Cortex of kidney (tissue), 1 donor: Measurements from ENCODE around the gene DUS3L.
"Not testable (repeated sequence)": the region's sequence is repeated elsewhere in the genome, so short reads cannot be mapped to it uniquely, and the experiment has no call there.

Experiments used
- DNase-seq: peaks from one replicate; lab custom pipeline; 2025; lab: John Stamatoyannopoulos, UW

DUS3L gene

DNA sequence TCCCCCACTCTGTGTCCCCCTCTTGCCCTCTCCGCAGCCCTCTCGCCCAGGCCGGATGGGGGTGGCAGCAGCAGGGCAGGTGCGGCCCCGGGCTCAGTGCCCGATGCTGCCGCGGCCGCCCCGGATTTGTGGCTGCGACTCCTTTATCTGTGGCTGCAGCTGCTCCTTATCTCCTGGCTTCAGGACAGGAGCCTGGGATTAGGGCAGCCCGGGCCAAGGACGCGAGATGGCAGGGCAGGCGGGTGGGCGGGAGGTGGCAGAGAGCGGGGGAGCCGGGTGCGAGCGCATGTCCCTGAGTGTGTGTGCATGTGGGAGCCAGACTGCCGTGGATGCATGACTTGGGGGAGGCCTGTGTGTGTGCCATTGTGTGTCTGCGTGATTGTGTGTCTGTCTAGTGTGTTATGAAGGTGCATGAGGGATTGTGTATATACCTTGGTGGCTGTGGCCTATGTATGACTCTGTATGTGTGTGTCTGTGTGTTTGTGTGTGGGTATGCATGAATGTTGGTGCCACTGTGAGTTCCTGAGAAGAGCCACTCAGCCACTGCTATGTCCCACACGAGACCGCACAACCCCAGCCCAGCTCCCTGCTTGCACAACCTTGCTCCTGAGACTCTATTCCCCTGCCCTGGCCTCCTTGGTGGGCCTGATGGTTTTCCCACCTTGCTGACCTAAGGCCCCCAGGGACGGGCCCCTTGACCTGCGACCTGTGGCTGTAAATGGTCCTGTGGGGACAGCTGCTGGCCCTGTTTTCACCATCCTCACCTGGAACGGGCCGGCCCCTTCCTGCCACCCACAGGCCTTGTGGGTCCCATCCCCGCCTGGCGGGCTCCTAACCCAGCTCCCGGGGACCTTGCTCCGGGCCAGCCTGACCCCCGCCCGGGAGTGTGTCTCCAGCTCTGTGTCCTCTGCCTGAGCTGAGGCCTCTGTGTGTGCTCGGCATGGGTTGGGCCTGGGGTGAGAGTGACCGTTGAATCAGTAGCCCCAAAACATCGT is 8.6 kb upstream of the DUS3L start:
- no peak for DNase-seq

DNA sequence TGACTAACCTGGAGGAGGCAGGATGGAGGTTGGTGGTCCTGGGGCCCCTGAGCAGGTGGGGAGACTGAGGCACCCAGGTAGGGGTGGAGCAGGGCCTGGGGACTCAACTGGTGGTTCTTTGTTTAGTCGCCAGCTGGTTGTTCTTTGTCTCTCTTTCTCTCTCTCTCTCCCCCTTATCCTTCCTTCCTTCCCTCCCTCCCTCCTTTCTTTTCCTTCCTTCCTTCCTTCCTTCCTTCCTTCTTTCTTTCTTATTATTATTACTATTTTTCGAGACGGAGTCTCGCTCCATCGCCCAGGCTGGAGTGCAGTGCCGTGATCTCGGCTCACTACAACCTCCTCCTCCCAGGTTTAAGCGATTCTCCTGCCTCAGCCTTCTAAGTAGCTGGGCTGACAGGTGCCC is 7.3 kb upstream of the DUS3L start:
- DNase-seq: no peak

DNA sequence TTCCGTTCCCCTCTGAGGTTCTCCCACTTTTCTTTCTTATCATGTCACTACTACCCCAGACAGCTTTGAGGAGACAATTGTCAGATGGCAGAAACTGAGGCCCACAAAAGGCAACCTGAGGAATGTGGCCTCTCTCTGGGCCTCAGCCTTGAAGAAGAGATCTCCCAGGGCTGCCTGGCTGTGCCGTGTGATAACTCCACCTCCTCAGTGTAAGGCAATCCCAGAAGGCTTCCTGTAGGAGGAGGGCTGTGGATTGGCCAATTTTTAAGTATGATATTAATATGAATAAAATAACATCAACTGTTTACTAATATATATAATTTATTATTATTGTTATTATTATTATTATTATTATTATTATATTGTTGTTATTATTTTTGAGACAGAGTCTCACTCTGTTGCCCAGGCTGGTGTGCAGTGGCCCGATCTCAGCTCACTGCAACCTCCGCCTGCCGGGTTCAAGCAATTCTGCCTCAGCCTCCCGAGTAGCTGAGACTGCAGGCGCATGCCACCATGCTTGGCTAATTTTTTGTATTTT is 4.5 kb upstream of the DUS3L start:
- DNase-seq: no peak

DNA sequence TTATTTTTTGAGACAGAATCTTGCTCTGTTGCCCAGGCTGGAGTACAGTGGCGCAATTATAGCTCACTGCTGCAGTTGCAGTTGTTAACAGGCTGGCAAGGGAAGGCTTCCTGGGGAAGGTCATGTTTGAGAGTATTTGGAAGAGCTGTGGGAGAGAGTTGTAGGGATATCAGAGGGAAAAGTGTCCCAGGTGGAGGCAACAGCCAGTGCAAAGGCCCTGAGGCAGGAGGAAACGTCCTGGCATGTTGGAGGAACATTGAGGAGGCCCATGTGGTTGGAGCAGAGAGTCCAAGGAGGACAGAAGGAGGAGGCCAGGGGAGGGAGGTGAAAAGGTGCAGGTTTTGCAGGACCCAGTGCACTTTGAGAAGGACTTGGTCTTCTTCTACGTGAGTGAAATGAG is 2.2 kb upstream of the DUS3L start:
- no peak for DNase-seq

DNA sequence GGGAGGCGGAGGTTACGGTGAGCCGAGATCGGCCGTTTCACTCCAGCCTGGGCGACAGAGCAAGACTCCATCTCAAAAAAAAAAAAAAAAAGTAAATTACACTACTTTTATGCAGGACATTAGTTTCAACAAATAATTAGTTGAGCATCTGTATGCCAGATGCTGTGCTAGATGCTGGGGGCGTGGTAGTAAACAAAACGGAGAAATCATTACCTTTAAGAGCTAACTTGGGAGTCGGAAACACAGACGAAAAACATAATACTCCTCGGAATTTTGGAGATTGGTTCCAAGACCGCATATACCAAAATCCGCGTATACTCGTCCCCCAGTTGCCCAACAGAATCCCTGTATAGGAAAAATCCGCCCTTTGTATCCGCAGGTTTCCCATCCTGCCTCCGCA is 1.3 kb upstream of the DUS3L start:
- no peak for DNase-seq

DNA sequence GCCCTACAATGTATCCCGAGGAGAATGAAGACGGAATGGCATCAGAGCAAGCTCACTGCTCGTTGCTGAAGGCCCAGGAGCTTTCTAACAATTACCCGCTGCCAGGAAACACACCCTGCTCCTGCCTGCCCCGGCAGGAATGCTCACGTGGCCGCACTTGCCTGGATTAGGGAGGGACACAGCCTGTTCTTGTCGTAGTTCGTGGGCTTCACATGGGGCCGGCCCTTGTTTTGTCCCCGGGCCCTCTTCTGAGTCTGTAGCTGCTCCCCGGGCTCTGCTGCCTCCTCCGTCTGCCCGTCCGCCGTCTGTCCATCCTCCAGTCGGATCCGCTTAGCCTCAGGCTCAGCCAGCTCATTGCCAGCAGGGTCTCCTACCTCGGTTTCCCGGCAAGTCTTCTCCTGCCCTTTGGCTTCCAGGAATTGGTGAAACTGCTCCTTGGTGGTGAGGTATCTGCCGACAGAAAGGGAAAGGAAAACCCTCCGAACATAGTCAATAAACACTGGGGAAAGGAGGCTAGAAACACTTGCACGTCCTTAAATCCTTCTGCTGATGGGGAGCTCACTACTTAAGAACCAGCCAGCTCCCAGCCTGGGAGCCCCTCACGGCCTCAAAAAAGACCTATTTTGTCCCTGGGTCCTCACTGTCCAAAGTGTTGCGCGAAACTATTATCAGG is 941 bp downstream of the DUS3L start:
- DNase-seq: no peak

DNA sequence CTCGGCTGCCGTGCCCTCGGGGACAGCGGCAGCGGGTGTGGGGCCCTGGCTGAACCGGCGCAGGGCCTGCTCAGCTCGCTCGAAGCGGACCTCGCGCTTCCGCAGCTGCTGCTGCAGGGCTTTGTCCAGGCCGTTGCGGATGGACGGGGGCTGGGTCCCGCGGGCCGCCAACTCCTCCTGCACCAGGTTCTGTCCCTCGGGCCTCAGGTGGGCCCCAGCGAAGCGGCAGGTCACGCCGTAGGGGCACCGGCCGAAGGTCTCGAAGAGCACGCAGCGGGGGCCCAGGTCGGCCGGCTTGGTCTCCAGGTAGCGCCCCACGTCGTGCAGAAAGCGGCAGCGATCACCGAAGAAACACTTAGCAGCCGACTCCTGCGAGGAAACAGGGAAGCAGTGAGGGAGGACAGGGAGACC is 1.6 kb downstream of the DUS3L start:
- DNase-seq: no peak

DNA sequence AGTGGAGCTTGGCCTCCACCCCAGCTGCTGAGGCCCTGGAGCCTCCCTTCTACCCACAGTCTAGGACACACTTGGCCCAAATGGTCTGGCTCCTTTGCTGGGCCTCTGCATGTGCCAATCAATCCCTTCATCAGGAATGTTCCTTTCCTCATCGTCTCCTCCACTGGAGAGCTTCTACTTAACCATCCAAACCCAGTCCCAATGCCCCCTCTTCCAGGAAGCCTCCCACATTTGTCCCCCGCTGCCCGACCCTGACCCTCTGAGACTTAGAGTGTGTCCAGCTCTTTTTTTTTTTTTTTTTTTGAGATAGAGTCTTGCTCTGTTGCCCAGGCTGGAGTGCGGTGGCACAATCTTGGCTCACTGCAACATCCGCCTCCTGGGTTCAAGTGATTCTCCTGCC is 2.5 kb downstream of the DUS3L start:
- no peak for DNase-seq

DNA sequence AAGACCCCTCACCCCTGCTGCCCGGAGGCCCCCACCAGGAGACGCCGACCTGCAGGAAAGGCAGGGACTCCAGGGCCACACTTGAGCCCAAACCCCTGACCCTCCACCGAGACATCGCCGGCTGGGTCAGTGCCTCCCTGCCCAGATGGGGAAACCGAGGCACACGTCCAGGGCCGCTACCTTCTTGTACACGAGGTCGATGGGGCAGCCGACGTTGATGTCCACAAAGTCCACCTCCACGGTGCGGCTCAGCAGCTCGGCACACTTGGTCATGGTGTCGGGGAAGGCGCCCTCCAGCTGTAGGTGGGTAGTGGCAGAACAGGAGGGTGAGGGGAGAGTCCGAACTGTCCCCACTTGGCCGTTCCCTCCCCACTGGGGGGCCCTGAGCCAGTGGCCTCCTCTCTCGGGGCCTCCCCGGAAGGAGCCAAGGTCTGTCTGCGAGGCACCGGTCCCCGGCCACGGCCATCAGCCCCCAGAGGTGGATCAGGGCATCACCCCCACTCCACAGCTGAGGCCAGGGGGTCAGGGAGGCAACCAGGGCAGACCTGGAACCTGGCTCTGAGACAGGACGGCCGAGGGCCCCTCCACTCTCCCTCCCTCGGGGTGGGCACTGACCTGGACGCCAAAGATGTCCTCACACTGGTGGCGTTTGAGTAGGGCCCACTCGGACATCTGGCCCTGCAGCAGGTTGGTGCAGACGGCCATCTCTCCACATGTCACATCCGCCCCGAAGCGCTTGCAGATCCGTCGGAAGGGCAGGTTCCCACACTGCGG is 3.4 kb downstream of the DUS3L start:
- no peak for DNase-seq

DNA sequence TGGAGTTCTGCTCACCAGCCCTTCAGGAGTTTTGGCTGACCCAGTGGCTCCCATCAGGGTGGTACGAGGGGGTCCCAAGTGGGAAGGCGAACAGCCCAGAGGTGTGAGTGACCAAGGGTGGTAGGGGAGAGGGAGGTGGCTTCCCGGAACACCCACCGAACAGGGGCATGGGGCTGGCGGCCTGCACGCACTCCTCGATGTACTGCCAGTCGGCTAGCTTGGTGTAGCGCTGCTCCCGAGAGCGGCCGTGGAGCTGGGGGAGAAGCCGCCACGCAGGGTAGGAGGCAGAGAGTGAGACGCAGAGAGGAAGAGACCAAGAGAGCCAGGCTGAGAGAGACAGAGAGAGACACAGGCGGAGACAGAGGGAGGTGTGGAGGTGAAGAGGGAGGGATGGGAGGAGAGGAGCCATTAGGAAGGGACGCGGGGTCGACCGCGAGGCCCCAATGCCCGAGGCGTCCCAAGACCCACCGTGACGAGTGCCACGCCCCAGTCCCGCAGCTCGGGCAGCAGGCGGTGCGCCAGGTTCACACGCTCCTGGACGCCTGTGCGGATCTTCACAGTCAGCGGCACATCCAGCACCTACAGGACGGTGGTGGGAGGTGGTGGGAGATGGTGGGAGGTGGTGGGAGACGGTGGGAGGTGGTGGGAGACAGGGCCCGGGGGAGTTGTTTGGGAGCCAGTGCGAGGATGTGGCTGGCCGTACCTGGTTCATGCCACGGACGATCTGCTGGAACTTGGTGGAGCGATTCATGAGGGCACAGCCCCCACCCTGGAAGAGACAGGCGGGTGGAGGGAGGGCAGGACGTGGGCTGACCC is 4.2 kb downstream of the DUS3L start:
- DNase-seq: no peak

DNA sequence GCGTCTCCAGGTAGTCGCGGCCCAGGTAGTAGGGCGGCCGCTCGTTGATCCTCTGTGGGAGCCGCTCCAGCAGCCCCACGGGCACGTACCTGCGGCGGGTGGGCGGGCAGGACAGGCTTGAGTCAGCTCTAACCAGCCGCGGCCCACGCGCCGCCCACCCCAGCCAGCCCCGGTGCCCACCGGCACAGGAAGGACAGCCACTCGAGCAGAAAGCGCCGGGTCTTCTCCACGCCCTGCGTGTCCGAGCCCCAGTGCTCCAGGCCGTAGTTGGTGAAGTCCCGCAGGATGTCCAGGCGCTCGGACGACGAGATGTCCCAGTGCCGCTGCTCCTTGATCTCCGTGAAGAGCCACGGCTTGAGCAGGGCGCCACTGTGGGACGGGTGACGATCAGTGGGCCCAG is 5.5 kb downstream of the DUS3L start:
- no peak for DNase-seq

DNA sequence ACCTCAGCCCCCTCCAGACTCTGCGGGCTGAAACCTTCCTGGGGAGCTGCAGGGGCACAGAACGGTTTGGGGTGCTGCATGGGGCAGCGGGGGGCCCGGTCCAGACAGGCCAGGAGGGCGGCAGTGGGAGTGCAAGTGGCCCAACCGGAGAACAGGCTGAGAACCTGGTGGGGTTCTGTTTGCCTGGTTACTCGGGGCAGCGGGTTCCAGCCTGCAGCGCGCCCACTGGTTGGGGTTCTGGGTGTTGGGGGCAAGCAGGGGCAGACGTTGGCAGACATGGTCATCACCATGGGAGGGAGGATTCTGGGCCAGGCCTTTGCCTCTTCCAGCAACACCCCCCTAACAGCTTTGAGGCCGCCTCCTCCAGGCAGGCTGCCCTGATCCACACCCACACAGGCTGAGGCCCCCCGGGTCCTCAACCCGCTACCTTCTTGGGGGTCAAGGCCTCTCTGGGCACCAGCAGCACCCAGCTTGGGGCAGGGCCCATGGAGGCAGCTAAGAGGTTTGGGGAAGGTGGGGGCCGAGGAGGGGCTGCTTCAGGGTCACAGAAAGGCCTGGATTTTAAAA is 6.3 kb downstream of the DUS3L start, which contains the start of gene PRR22:
Gene PRR22 (minus strand): TSS at position 166 of the 567 bp plus-strand sequence. CDS start 86 bp downstream, at position 80.
- no peak for DNase-seq

DNA sequence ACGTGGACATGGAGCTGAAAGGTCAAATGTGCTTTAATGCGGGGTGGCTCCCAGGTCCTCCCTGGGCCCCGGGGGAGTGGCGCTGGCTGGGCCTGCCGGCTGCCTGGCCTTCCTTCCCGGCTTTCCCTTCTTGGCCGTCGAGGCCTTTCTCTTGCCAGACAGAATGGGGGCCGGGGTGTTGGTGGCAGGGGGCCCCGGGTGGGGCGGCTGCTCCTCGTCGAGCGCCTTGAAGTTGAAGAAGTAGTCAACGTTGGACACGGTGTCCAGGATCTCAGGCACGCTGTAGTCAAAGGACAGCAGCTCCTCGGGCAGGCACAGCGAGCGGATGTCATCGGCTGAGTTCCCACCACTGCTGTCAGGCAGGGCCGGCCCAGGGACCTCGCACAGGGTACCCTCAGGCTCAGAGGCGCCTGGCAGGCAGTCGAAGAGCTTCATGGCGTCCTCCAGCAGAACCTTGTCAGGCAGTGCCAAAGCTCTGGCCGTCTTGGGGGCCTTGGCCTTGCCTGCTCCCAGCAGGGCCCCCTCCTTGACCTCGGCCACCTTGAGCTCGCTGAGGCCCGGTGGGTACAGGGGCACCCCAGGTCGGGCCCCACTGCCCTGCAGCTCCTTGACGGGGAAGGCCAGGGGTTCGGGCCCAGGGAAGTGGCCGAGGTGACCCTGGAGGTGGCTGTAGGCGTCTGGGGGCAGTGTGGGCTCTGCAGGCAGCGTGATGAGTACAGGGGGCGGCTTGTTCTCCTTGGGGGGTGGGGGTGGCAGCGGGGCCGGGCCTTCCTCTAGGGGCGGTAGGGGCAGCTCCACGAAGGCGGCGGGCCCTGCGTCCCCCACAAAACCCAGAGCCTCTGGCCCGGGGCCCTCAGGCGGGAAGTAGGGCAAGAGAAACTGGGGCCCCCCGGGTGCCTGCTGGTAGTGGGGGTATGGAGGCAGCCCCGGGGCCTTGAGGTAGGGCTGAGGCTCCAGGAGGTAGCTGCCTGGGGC is 7.7 kb downstream of the DUS3L start:
- DNase-seq: no peak

DNA sequence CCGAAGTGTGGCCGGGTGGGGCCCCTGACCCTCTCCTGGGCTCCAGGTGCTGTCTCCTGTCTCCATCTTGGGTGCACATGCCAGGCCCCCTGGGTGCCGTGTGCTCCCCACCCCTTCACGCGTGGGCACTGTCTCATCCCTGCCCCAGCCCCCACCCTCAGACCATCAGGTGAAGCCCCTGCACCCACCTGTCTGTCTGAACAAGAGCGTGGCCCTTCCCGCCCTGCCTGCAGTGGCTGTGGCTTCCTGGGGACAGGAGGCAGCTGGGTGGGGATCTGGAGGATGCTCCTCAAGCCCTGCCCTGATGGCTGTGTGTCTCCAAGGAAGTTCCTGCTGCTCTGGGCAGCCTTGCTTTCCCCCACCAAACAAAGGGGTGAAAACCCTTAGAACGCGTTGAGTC is 8.6 kb downstream of the DUS3L start:
- DNase-seq: no peak

DNA sequence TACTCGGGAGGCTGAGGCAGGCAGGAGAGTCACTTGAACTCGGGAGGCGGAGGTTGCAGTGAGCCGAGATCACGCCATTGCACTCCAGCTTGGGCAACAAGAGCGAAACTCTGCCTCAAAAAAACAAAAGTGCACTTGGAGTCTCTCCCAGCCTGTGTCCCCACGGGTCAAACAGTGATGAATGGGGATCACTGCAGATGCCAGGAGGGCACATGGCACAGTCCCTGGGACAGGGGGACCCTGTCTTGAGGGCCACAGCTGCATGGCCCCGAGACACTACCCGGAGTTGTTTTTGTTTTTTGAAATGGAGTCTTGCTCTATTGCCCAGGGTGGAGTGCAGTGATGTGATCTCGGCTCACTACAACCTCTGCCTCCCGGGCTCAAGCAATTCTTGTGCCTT is 10.0 kb downstream of the DUS3L start:
- not testable (repeated sequence) for DNase-seq

DNA sequence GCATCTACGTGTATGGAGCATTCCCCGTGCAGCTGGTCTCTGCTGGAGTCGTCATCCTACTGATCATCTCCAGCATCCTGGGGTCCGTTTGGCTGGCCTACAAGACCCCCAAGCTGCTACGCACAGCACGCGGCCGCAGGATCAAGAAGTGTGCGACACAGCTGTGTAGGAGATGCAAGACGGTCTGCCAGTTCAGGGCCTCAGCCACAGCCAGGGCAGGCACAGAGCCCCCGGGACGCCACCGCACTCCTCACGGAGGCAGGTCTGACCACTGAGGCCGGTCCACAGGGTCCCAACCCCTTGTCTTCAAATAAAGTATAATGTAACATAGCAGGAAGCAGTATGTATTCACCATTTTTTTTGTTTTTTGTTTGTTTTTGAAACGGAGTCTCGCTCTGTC is 12.6 kb downstream of the DUS3L start:
- DNase-seq: no peak

DNA sequence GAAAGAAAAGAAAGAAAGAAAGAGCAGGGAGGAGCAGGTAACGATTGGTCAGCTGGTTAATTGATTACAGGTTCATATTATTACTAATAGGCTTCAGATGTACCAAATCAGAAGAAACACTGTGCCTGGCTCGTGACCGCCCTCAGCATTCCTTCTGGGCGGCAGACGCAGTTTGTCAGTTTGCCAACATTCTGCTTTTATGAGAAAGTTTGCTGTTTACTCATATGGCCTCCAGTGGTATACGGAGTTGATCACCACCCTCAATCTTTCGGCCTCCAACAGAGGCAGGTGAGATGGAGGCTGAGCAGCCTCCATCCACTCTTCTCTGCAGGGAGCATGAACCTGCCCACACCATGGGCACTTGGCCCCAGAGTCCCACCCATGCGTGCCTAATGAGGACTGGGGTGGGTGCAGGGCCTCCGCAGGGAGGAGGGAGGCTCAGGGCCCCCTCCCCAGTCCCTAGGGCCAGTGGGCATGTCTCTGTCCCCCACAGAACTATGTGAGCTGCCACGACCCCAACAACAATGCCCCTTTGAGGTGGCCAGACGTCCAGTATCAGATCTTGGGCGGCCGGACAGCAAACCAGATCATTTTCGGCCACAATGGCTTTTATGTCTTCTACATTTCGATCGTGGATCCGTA is 15.2 kb downstream of the DUS3L start:
- DNase-seq: no peak

DNA sequence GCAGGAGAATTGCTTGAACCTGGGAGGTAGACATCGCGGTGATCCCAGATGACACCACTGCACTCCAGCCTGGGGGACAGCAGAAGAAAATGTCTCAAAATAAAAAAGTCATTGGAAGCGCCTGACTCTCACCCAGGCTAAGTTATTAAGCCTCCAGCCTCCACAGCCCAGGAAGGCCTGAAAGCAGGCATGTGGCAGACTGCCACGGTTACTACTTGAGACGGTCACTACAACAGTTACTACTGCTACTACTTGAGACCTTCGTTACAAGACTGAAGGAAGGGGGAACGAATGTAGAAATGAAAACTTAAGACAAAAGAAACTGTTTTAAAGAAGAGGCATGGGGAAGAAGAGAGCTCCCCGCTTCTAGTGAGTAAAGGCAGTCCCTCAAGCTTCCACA is 16.0 kb downstream of the DUS3L start:
- DNase-seq: no peak

DNA sequence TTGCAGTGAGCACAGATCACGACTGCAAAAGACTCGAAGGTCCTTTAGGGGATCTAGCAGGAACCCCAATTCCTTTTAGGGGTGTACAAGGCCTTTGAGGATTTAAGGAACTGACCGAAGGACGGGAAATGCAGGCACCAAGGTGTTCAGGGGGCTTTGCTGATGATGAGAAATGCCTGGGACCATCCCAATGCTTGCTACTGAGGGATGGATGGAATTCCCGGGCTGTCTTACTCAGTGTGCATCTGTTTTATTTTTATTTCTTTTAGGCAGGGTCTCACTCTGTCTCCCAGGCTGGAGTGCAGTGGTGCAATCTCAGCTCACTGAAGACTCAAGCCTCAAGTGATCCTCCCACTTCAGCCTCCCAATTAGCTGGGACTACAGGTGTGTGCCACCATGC is 17.7 kb downstream of the DUS3L start:
- DNase-seq: no peak
